GM19452 (cell line): Measurements from ENCODE around the gene JADE2.

Source experiments
- ATAC-seq: cut with Tn5 transposase; IDR thresholded peaks from one replicate; pipeline ENCODE4 v1.9.1; 2021; ENCODE audit not compliant: unreplicated experiment

JADE2 gene

GRCh38 chr5:134529460-134529859 is 4.0 kb downstream of the JADE2 start:
- ATAC-seq: no peak

- no peak for ATAC-seq
Observed at GRCh38 chr5:134530301-134531077, 5.0 kb downstream of the JADE2 start.

GRCh38 chr5:134533115-134533815 is 7.8 kb downstream of the JADE2 start:
- ATAC-seq: no peak

GRCh38 chr5:134534058-134534725 is 8.7 kb downstream of the JADE2 start:
- ATAC-seq: no peak

GRCh38 chr5:134534726-134535110 is 9.2 kb downstream of the JADE2 start:
- no peak for ATAC-seq

GRCh38 chr5:134536876-134537275 is 11.4 kb downstream of the JADE2 start:
- ATAC-seq: no peak

- no peak for ATAC-seq
Observed at GRCh38 chr5:134537297-134537696, 11.8 kb downstream of the JADE2 start.

- no peak for ATAC-seq
Observed at GRCh38 chr5:134538296-134538695, 12.8 kb downstream of the JADE2 start.

- no peak for ATAC-seq
Observed at GRCh38 chr5:134539732-134540131, 14.3 kb downstream of the JADE2 start.

- no peak for ATAC-seq
Observed at GRCh38 chr5:134540747-134541733, 15.6 kb downstream of the JADE2 start.

- ATAC-seq: no peak
Observed at GRCh38 chr5:134541736-134542376, 16.4 kb downstream of the JADE2 start.

- peak; percentile 47 for ATAC-seq
Observed at GRCh38 chr5:134543820-134544614, 18.5 kb downstream of the JADE2 start.

- no peak for ATAC-seq
Observed at GRCh38 chr5:134545070-134545868, 19.8 kb downstream of the JADE2 start.

- ATAC-seq: no peak
Observed at GRCh38 chr5:134547066-134547465, 21.6 kb downstream of the JADE2 start.

- no peak for ATAC-seq
Observed at GRCh38 chr5:134547579-134547978, 22.1 kb downstream of the JADE2 start.

- ATAC-seq: no peak
Observed at GRCh38 chr5:134547999-134548658, 22.7 kb downstream of the JADE2 start.

GRCh38 chr5:134549714-134550113 is 24.2 kb downstream of the JADE2 start:
- no peak for ATAC-seq
